CD4-positive, alpha-beta T cell treated with Interleukin-17A for 4 hours (primary cell): ENCODE measurements around the gene ASB5.
"Not testable (repeated sequence)": the region's sequence is repeated elsewhere in the genome, so short reads cannot be mapped to it uniquely, and the experiment has no call there.

Source experiments
- DNase-seq: peaks from one replicate; pipeline ENCODE4 v3.0.0-alpha.2; 2020; ENCODE audit warnings: mixed read lengths

ASB5 gene

DNA sequence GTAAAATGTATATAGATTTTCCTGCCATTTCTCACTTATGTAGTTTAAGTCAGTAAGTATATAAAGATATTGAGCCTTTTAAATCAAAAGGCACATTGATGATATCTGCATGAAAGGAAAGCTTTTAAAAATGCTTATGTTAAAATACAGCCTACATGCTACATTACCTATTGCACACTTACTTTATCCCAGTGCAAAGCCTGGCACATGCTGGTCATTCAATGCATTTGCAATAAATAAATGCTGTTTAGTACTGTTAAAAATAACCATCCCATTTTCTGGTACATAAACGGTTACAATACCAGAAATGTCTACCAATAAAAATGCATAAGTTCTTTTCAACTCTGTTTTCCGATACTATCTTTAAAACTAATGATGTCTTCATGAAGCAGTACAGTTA lies 51.5 kb downstream of the ASB5 start:
- DNase-seq = no peak

GRCh38 chr4:176212351-176212750 lies 56.7 kb downstream of the ASB5 start:
- not testable (repeated sequence) for DNase-seq

- DNase-seq = no peak
Measured at GRCh38 chr4:176210579-176211296, 58.3 kb downstream of the ASB5 start.

DNA sequence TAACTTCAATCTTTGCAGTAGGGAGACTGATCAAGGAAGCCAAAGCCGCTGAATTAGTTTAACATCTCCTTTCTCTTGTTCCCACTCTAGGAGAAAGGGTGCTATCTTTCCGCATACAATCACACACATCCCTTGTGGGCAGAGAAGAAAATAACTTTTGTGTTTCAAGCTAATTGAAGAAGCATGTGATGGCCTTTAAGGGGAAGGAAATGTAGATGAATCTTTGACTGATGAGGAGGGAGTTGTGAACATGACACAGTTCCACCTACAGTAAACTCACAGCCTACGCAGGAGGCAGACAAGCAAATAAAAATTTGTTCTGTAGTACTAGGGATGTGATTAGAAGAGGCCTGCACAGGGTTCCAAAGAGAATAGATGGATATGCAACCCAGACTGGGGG lies 58.9 kb downstream of the ASB5 start:
- DNase-seq = no peak

- DNase-seq = no peak
Measured at GRCh38 chr4:176209535-176209934, 59.5 kb downstream of the ASB5 start.

DNA sequence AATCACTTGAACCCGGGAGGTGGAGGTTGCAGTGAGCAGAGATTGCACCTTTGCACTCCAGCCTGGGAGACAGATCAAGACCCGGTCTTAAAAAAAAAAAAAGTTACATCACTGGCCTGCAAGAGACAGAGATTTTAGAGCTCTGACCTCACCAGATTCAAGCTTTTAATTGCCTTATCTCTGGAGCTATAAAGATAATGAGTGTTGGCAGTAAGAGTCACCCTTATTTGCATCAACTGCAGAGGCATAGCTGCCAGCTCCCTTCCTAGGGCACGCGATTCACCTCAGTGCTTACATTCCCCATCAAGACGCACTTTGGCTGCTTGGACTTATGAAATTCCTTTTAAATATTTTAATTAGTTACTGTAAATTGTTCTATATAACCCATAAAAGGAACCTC lies 61.2 kb downstream of the ASB5 start:
- no peak for DNase-seq

GRCh38 chr4:176205299-176205698 lies 63.7 kb downstream of the ASB5 start:
- DNase-seq = no peak

GRCh38 chr4:176198316-176198903 lies 70.6 kb downstream of the ASB5 start:
- DNase-seq = no peak

DNA sequence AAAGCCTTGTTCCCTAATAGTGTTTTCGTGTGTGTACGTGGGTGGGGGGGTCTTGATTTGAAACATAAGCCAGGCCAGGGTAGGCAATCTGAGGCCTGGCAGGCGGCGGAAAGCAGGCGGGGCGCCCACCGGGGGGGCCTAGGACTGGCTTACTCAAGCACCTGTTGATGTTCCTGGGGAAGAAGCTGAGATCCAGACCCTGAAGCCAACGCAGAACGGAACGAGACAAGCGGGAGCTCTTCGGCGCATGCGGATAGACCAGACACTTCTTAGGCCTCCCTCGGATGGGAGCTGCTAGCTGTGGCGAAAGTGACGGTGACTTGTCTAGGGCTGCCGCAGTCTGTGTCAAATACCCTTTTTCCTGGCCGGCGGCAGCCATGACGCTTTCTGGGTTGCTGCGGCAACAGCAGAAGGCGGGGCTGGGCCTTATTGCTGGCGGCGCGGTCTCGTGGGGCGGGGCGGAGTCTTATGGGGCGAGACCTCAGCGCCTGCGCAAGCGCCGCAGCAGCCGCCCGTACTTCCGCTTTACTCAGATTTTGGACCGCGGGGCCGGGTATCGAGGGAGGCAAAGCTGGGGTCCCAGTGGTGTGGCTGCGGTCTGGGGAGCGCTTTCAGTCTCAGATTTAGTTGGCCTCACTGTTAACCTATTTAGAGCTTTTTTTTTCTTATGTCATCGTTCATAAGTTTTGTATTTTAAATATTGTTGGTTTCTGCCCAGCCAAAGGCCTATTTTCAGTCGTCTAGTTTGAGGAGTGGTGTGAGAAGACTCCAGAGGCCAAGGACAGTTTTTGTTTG lies 73.6 kb downstream of the ASB5 start, which contains the start of gene SPATA4:
TSS of gene SPATA4 (minus strand) at position 402 of the 795 bp plus-strand sequence. CDS start at position 379, 23 bp downstream.
- peak; percentile 95 for DNase-seq

GRCh38 chr4:176193938-176194337 lies 75.1 kb downstream of the ASB5 start:
- no peak for DNase-seq

GRCh38 chr4:176193126-176193525 lies 75.9 kb downstream of the ASB5 start:
- DNase-seq = no peak

- no peak for DNase-seq
Measured at GRCh38 chr4:176191974-176192373, 77.0 kb downstream of the ASB5 start.

- no peak for DNase-seq
Measured at GRCh38 chr4:176189891-176190795, 78.9 kb downstream of the ASB5 start.

DNA sequence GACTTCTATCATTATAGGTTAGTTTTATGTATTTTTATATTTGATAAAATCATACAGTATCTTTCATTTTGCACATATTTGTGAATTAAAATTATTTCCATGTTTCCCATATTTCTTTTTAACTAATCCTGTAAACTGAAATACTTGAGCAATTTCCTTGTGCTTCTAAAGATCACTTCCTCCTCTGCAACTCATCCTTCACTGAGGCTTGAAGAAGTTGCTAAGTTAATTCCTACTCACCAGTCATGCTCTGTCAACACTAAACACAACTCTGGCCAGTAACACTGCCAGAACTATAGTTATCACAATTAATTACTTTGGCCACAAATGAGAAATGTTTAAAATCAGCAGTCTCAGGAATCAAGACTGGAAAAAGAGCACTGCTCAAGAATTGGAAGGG lies 80.4 kb downstream of the ASB5 start:
- no peak for DNase-seq

DNA sequence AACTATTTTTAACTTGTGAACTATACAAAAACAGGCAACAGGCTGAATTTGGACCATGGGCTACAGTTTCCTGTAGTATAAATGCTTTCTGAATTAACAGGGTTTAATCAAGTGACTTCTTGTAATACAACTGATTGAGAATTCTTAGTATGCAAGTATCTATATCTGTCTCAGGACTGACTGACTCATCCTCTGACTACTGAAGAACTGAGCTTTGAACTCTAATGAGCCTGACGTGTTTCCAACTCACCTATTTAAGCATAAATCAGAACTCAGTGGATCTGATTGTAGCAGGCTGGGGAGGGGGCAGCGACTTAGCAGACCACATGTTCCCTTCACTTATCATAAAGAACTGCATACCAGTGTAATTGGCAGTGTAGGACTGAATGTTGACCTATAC lies 81.4 kb downstream of the ASB5 start:
- no peak for DNase-seq

- DNase-seq = no peak
Measured at GRCh38 chr4:176186671-176187395, 82.2 kb downstream of the ASB5 start.

GRCh38 chr4:176186067-176186466 lies 83.0 kb downstream of the ASB5 start:
- DNase-seq = no peak

GRCh38 chr4:176185051-176185450 lies 84.0 kb downstream of the ASB5 start:
- no peak for DNase-seq
